ENCODE data around the gene HAAO. TPM values are rescaled to one million over a fixed set of nuclear protein-coding genes. Genes with fewer than 3 reads are reported as not detected.

HAAO gene
- total RNA-seq, 1 experiment from 2014 or later = 6.6 TPM

- no peak overlapping the region for H2AFZ ChIP-seq (ENCODE audit: low read length)
- no peak for TF ChIP-seq CTCF (conservative IDR thresholded peaks at IDR 0.05)
Observed at GRCh38 chr2:42829671-42830440, 37.5 kb upstream of the HAAO start.

More at GRCh38 chr2:42829671-42830440, 37.5 kb upstream of the HAAO start:
- peaks cover 15 to 16% of the 10 kb centered on the region in 2 experiments for H3K4me1 Mint-ChIP-seq
- H2BK15ac ChIP-seq (ENCODE audit: low read depth, low read length) = no peak overlapping the region
- H3K9me3 Mint-ChIP-seq = no peaks in the 10 kb centered on the region; a peak in 1 of 5 replicates
- no peaks in the 10 kb centered on the region for H3K9me3 ChIP-seq (ENCODE audit: control insufficient read depth, low read depth, low read length)
- H4K20me1 ChIP-seq (ENCODE audit: control insufficient read depth, insufficient read depth, insufficient read length) = no peaks in the 10 kb centered on the region
- H3K4me1 ChIP-seq (ENCODE audit: insufficient read depth, low read length) = no peaks in the 10 kb centered on the region
- no peak overlapping the region for H4K91ac ChIP-seq (ENCODE audit: insufficient read length, low read depth, low read length)
- no peaks in the 10 kb centered on the region; the same call in 1 of the 2 replicates for H3K27me3 ChIP-seq (ENCODE audit: insufficient read depth, low read length)
- H3K9ac ChIP-seq (ENCODE audit: extremely low read depth, insufficient read length, low read length) = no peak overlapping the region
- no peak for DNase-seq
- no peak overlapping the region for H3K14ac ChIP-seq (ENCODE audit: insufficient read depth, low read length)
- no peak overlapping the region for H2BK12ac ChIP-seq (ENCODE audit: insufficient read length, low read depth, low read length)
- H3K23ac ChIP-seq (ENCODE audit: insufficient read length, low read depth, low read length) = no peak overlapping the region
- WGBS (ENCODE audit: extremely low coverage, insufficient read length, low lambda C conversion rate) = no CpG with 5 or more reads among the region's 4 CpGs
- no peaks in the 10 kb centered on the region for H3K79me1 ChIP-seq (ENCODE audit: insufficient read depth, low read depth, low read length, poor library complexity, severe bottlenecking)
- no peaks in the 10 kb centered on the region for H3K23me2 ChIP-seq (ENCODE audit: insufficient read length, low read depth, low read length, poor library complexity, severe bottlenecking)
- H4K5ac ChIP-seq (ENCODE audit: insufficient read length, low read depth, low read length) = no peak overlapping the region
- no peaks in the 10 kb centered on the region for H3K36me3 Mint-ChIP-seq (ENCODE audit: insufficient read depth in 1 of 3, low read depth in 3 of 3)
- H4K8ac ChIP-seq (replicated peaks; ENCODE audit: insufficient read length, low read depth, low read length) = no peak overlapping the region
- no peak overlapping the region for H3T11ph ChIP-seq (ENCODE audit: low read length)
- H2BK5ac ChIP-seq (ENCODE audit: insufficient read length, low read length) = no peak overlapping the region
- H3K79me2 ChIP-seq (ENCODE audit: insufficient read depth, low read length) = no peaks in the 10 kb centered on the region
- H2BK20ac ChIP-seq (ENCODE audit: low read depth, low read length, poor library complexity, severe bottlenecking) = no peak overlapping the region
- H3K56ac ChIP-seq (ENCODE audit: insufficient read length, low read depth, low read length) = no peak overlapping the region
- H2BK120ac ChIP-seq (ENCODE audit: low read depth, low read length, poor library complexity, severe bottlenecking) = no peak overlapping the region
- no peak overlapping the region; a peak in 1 of 7 replicates for H3K27ac Mint-ChIP-seq
- no peak overlapping the region for H2AK5ac ChIP-seq (ENCODE audit: insufficient read length, low read length)
- no peak overlapping the region for H3K18ac ChIP-seq (ENCODE audit: insufficient read length, low read depth, low read length)
- H3K4ac ChIP-seq (ENCODE audit: low read depth, low read length) = no peak overlapping the region
- no peak overlapping the region for H3K4me3 Mint-ChIP-seq
- no peak overlapping the region for H3K27ac ChIP-seq (ENCODE audit: insufficient read length, low read depth, low read length)
- no peak overlapping the region for H3K4me2 ChIP-seq (ENCODE audit: insufficient read depth, insufficient read length, low read length)
- H3K27me3 Mint-ChIP-seq (ENCODE audit: low read depth) = peaks cover 21% of the 10 kb centered on the region

Measured in H9 (cell line).